ENCODE measurements around the gene CA10. TPM values are rescaled to one million over a fixed set of nuclear protein-coding genes. Genes with fewer than 3 reads are reported as not detected.

CA10 gene
- total RNA-seq, 1 experiment from 2014 or later, result not detected

DNA sequence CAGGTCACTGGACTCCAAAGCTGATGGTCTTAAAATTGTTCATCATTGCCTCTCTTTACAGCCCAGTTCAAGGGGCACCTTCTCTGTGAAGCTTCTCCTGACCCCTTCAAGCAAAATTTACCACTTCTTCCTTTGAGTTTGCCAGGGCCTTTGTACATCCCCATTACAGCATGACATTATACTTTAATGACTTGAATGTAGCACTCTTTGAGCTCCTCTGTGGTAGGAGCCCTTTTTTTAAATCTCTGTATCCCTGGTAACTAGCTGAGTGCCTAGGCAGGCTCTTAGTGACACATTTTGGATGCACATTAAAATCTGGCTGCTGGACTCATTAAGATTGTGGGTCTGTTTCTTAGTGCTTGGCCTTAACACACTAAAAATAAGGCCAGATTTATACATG, 412.1 kb downstream of the CA10 start:
- H3K4me2 ChIP-seq, result no peak overlapping the region
- POLR2A ChIA-PET (ENCODE audit: unreplicated experiment), result no interaction called here
- no peaks in the 10 kb centered on the region for H3K4me1 ChIP-seq (replicated peaks; ENCODE audit: insufficient read depth)
- TF ChIP-seq, protein P1, sequence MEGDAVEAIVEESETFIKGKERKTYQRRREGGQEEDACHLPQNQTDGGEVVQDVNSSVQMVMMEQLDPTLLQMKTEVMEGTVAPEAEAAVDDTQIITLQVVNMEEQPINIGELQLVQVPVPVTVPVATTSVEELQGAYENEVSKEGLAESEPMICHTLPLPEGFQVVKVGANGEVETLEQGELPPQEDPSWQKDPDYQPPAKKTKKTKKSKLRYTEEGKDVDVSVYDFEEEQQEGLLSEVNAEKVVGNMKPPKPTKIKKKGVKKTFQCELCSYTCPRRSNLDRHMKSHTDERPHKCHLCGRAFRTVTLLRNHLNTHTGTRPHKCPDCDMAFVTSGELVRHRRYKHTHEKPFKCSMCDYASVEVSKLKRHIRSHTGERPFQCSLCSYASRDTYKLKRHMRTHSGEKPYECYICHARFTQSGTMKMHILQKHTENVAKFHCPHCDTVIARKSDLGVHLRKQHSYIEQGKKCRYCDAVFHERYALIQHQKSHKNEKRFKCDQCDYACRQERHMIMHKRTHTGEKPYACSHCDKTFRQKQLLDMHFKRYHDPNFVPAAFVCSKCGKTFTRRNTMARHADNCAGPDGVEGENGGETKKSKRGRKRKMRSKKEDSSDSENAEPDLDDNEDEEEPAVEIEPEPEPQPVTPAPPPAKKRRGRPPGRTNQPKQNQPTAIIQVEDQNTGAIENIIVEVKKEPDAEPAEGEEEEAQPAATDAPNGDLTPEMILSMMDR (conservative IDR thresholded peaks at IDR 0.05), result no peak
- DNase-seq, result no peak
- H3K4me3 ChIP-seq, result no peak overlapping the region
- no peaks in the 10 kb centered on the region for H3K9me3 ChIP-seq (ENCODE audit: insufficient read depth, low read depth)
- no peak overlapping the region for H3K27ac ChIP-seq
- H3K27me3 ChIP-seq (ENCODE audit: insufficient read depth, low read depth), result no peaks in the 10 kb centered on the region
- intact Hi-C loops (cut with micrococcal nuclease; ENCODE audit: unreplicated experiment), result no loop called here
- no peaks in the 10 kb centered on the region for H3K36me3 ChIP-seq (ENCODE audit: low read depth)
- CTCF ChIA-PET, result no interaction called here
- H2AFZ ChIP-seq, result no peak overlapping the region
- BruUV-seq (replicated peaks), result no TSS peak
- H4K20me1 ChIP-seq (ENCODE audit: insufficient read depth), result no peaks in the 10 kb centered on the region
- H3K9me2 ChIP-seq (ENCODE audit: insufficient read depth), result no peaks in the 10 kb centered on the region
- H3K79me2 ChIP-seq (ENCODE audit: low read depth), result no peaks in the 10 kb centered on the region
- H3F3A ChIP-seq (ENCODE audit: insufficient read depth, low read depth), result no peaks in the 10 kb centered on the region

DNA sequence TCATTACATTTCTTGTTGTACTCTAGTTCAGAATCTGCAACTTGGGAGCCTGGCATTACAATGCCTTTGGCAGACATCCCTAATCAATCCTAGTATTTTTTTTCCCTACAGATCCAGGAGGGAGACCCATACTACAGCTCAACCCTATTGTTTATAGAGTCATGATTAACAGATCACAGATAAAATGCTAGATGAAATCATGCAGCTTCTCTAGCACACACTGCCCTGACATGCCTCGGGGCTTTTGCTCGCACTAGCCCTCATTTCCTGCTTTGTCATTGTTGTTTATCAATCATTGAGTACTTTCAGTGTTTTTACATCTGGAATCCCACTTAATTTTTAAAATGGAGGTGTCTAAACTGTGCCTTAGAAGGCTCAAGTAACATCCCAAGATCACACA, 412.5 kb downstream of the CA10 start:
- ChIA-PET POLR2A (ENCODE audit: unreplicated experiment) (no interaction called here), CTCF (no interaction called here)
- Histone ChIP-seq H3K4me3 (no peak overlapping the region), H3K9me2 (ENCODE audit: insufficient read depth) (no peaks in the 10 kb centered on the region), H3F3A (ENCODE audit: insufficient read depth, low read depth) (no peaks in the 10 kb centered on the region), H4K20me1 (ENCODE audit: insufficient read depth) (no peaks in the 10 kb centered on the region), H3K27ac (no peak overlapping the region), H3K4me2 (no peak overlapping the region), H3K27me3 (ENCODE audit: insufficient read depth, low read depth) (no peaks in the 10 kb centered on the region), H3K4me1 (replicated peaks; ENCODE audit: insufficient read depth) (no peaks in the 10 kb centered on the region), H2AFZ (no peak overlapping the region), H3K9me3 (ENCODE audit: insufficient read depth, low read depth) (no peaks in the 10 kb centered on the region), H3K36me3 (ENCODE audit: low read depth) (no peaks in the 10 kb centered on the region), H3K79me2 (ENCODE audit: low read depth) (no peaks in the 10 kb centered on the region)
- intact Hi-C loops (cut with micrococcal nuclease; ENCODE audit: unreplicated experiment), result no loop called here
- DNase-seq, result no peak
- BruUV-seq (replicated peaks), result no TSS peak
- no peak for TF ChIP-seq EZH2 (IDR thresholded peaks at IDR 0.05; ENCODE audit: low read depth)
- TF ChIP-seq, protein P1 (conservative IDR thresholded peaks at IDR 0.05), result no peak

DNA sequence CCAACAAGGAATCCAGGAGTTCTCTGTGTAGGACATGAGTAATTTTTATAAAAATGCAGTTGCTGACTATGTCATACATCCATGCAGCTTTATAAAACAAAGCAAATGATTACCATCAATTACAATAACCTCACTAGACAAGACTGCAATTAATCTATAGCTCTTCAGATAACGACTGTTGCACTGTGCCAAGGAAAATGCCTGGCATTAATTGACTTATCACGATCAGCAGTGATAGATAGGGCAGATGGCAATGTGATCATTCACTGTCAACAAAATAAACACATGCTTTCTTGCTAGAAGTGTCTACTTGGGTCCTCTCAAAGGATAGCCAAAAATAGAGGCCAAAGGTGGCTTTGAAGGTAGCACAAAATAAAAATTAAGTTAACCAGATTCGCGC, 415.0 kb downstream of the CA10 start:
- Histone ChIP-seq H3K4me2 (no peak overlapping the region), H4K20me1 (ENCODE audit: insufficient read depth) (no peaks in the 10 kb centered on the region), H2AFZ (no peak overlapping the region), H3K4me1 (replicated peaks; ENCODE audit: insufficient read depth) (no peaks in the 10 kb centered on the region), H3K9me2 (ENCODE audit: insufficient read depth) (no peaks in the 10 kb centered on the region), H3K36me3 (ENCODE audit: low read depth) (no peaks in the 10 kb centered on the region), H3K9me3 (ENCODE audit: insufficient read depth, low read depth) (no peaks in the 10 kb centered on the region), H3F3A (ENCODE audit: insufficient read depth, low read depth) (no peaks in the 10 kb centered on the region), H3K27ac (no peak overlapping the region), H3K79me2 (ENCODE audit: low read depth) (no peaks in the 10 kb centered on the region), H3K27me3 (ENCODE audit: insufficient read depth, low read depth) (no peaks in the 10 kb centered on the region), H3K4me3 (no peak overlapping the region)
- TF ChIP-seq, protein P1 (conservative IDR thresholded peaks at IDR 0.05), result no peak
- no peak for TF ChIP-seq EZH2 (IDR thresholded peaks at IDR 0.05; ENCODE audit: low read depth)
- ChIA-PET POLR2A (ENCODE audit: unreplicated experiment) (no interaction called here), CTCF (no interaction called here)
- intact Hi-C loops (cut with micrococcal nuclease; ENCODE audit: unreplicated experiment), result no loop called here
- BruUV-seq (replicated peaks), result no TSS peak
- DNase-seq, result no peak

Measured in PC-9 (cell line).